HEK293 (cell line): ENCODE results near the gene HOXC5.

Experiments used
- ATF2 ChIP-seq: fragments of 450-650 bp; formaldehyde crosslinking; IDR thresholded peaks from 2 replicates; pipeline ENCODE4 v1.5.1; 2016; ENCODE audit warnings: missing biosample characterization, missing genetic modification characterization, low read depth
- GLIS2 ChIP-seq: fragments of 450-650 bp; formaldehyde crosslinking; IDR thresholded peaks from 2 replicates; pipeline ENCODE4 v1.5.1; 2016; ENCODE audit warnings: missing biosample characterization, missing genetic modification characterization
- HOXA7 ChIP-seq: sonication (generic); formaldehyde crosslinking; IDR thresholded peaks from 2 replicates; pipeline ENCODE4 v1.8.1; 2022; ENCODE audit warnings: missing genetic modification reagents, borderline replicate concordance
- OVOL3 ChIP-seq: fragments of 450-650 bp; formaldehyde crosslinking; IDR thresholded peaks from 2 replicates; pipeline ENCODE4 v1.5.1; 2016; ENCODE audit warnings: missing biosample characterization, missing genetic modification characterization
- SP7 ChIP-seq: fragments of 450-650 bp; formaldehyde crosslinking; IDR thresholded peaks from 2 replicates; pipeline ENCODE4 v1.5.1; 2016; ENCODE audit warnings: missing biosample characterization, missing genetic modification characterization
- ZBTB44 ChIP-seq: fragments of 450-650 bp; IDR thresholded peaks from 2 replicates; pipeline ENCODE4 v1.5.1; 2018; ENCODE audit warnings: missing biosample characterization, mild to moderate bottlenecking, missing genetic modification characterization
- ZEB2 ChIP-seq: fragments of 450-650 bp; formaldehyde crosslinking; IDR thresholded peaks from 2 replicates; pipeline ENCODE4 v1.5.1; 2016; ENCODE audit warnings: missing biosample characterization, missing genetic modification characterization
- ZNF140 ChIP-seq: fragments of 450-650 bp; formaldehyde crosslinking; IDR thresholded peaks from 2 replicates; pipeline ENCODE4 v1.5.1; 2016; ENCODE audit warnings: missing biosample characterization, missing genetic modification characterization
- ZNF146 ChIP-seq: fragments of 450-650 bp; formaldehyde crosslinking; IDR thresholded peaks from 2 replicates; pipeline ENCODE4 v1.5.1; 2016; ENCODE audit warnings: missing biosample characterization, missing genetic modification characterization
- ZNF148 ChIP-seq: fragments of 450-650 bp; formaldehyde crosslinking; IDR thresholded peaks from 2 replicates; pipeline ENCODE4 v1.5.0; 2017; ENCODE audit warnings: missing biosample characterization, missing genetic modification characterization, borderline replicate concordance
- ZNF302 ChIP-seq: fragments of 450-650 bp; formaldehyde crosslinking; IDR thresholded peaks from 2 replicates; pipeline ENCODE4 v1.5.1; 2016; ENCODE audit warnings: missing biosample characterization, missing genetic modification characterization, low read depth
- ZNF366 ChIP-seq: fragments of 450-650 bp; formaldehyde crosslinking; conservative IDR thresholded peaks from 2 replicates; pipeline ENCODE4 v1.5.1; 2016; ENCODE audit warnings: missing biosample characterization, missing genetic modification characterization
- ZNF391 ChIP-seq: fragments of 450-650 bp; formaldehyde crosslinking; IDR thresholded peaks from 2 replicates; pipeline ENCODE4 v1.5.1; 2016; ENCODE audit warnings: low read depth, missing biosample characterization, missing genetic modification characterization, borderline replicate concordance
- ZNF510 ChIP-seq: fragments of 450-650 bp; formaldehyde crosslinking; IDR thresholded peaks from 2 replicates; pipeline ENCODE4 v1.5.1; 2018; ENCODE audit warnings: mild to moderate bottlenecking, missing genetic modification characterization, missing biosample characterization; ENCODE audit not compliant: insufficient replicate concordance
- ZNF529 ChIP-seq: fragments of 450-650 bp; formaldehyde crosslinking; IDR thresholded peaks from 2 replicates; pipeline ENCODE4 v1.5.1; 2017; ENCODE audit warnings: missing genetic modification characterization, missing biosample characterization; ENCODE audit not compliant: insufficient replicate concordance
- ZNF707 ChIP-seq: fragments of 450-650 bp; formaldehyde crosslinking; IDR thresholded peaks from 2 replicates; pipeline ENCODE4 v1.5.1; 2016; ENCODE audit warnings: missing biosample characterization, missing genetic modification characterization
- TF ChIP-seq, protein P1 (sequence below): fragments of 450-650 bp; formaldehyde crosslinking; IDR thresholded peaks from 2 replicates; pipeline ENCODE4 v1.5.1; 2016; ENCODE audit warnings: missing biosample characterization, missing genetic modification characterization, borderline replicate concordance
- TF ChIP-seq, protein P2 (sequence below): fragments of 450-650 bp; formaldehyde crosslinking; IDR thresholded peaks from 2 replicates; pipeline ENCODE4 v1.5.1; 2017; ENCODE audit warnings: missing biosample characterization, missing genetic modification characterization
- TF ChIP-seq, protein P3 (sequence below): fragments of 450-650 bp; IDR thresholded peaks from 2 replicates; pipeline ENCODE4 v1.5.1; 2018; ENCODE audit warnings: missing biosample characterization, missing genetic modification characterization
- TF ChIP-seq, protein P4 (sequence below): fragments of 450-650 bp; formaldehyde crosslinking; IDR thresholded peaks from 2 replicates; pipeline ENCODE4 v1.5.1; 2016; ENCODE audit warnings: missing biosample characterization, missing genetic modification characterization

HOXC5 gene

DNA sequence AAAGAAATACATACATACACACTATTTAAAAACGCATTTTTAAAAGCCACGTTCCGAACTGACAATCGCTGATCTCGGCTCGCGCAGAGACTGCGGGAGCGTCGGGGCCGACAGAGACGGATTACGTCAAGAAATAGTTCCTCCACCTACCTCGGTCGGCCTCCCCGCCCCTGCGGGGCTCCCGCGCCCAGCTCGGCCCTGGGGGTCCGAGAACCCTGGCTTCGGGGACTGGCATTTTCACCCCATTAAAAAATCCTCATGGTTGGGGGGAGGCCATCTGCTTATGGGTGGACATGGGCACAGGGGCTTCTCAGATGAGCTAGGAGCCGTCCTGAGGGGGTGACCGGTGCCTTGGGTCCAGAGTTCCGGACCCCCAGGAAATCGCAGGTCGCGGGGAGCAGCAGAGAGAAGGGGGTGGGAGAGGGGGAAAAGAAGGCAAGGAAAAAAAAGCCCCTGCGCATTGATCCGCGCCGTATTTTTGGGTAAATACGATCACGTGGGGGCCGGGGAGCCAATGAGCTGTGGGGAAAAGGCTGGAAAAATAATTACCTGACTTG, 33.2 kb upstream of the HOXC5 start (continued):
- TF ChIP-seq ZNF529 (tag by site-specific recombination) (no peak), OVOL3 (no peak), ZNF302 (no peak), ZNF148 (tag by site-specific recombination) (no peak), ZNF391 (peak; percentile 64; the same call in 1 of the 2 replicates), GLIS2 (tag by site-specific recombination) (peak; percentile 99), ZBTB44 (no peak), ZNF366 (tag by site-specific recombination) (peak; percentile 72; the same call in 1 of the 2 replicates), ZEB2 (tag by site-specific recombination) (peak; percentile 71), SP7 (tag by site-specific recombination) (peak; percentile 61), HOXA7 (CRISPR knock-in tag) (no peak), ZNF510 (tag by site-specific recombination) (no peak), ZNF146 (tag by site-specific recombination) (peak; percentile 41), ZNF707 (tag by site-specific recombination) (no peak), ATF2 (tag by site-specific recombination) (peak; percentile 84), ZNF140 (no peak)
- TF ChIP-seq, protein P1, sequence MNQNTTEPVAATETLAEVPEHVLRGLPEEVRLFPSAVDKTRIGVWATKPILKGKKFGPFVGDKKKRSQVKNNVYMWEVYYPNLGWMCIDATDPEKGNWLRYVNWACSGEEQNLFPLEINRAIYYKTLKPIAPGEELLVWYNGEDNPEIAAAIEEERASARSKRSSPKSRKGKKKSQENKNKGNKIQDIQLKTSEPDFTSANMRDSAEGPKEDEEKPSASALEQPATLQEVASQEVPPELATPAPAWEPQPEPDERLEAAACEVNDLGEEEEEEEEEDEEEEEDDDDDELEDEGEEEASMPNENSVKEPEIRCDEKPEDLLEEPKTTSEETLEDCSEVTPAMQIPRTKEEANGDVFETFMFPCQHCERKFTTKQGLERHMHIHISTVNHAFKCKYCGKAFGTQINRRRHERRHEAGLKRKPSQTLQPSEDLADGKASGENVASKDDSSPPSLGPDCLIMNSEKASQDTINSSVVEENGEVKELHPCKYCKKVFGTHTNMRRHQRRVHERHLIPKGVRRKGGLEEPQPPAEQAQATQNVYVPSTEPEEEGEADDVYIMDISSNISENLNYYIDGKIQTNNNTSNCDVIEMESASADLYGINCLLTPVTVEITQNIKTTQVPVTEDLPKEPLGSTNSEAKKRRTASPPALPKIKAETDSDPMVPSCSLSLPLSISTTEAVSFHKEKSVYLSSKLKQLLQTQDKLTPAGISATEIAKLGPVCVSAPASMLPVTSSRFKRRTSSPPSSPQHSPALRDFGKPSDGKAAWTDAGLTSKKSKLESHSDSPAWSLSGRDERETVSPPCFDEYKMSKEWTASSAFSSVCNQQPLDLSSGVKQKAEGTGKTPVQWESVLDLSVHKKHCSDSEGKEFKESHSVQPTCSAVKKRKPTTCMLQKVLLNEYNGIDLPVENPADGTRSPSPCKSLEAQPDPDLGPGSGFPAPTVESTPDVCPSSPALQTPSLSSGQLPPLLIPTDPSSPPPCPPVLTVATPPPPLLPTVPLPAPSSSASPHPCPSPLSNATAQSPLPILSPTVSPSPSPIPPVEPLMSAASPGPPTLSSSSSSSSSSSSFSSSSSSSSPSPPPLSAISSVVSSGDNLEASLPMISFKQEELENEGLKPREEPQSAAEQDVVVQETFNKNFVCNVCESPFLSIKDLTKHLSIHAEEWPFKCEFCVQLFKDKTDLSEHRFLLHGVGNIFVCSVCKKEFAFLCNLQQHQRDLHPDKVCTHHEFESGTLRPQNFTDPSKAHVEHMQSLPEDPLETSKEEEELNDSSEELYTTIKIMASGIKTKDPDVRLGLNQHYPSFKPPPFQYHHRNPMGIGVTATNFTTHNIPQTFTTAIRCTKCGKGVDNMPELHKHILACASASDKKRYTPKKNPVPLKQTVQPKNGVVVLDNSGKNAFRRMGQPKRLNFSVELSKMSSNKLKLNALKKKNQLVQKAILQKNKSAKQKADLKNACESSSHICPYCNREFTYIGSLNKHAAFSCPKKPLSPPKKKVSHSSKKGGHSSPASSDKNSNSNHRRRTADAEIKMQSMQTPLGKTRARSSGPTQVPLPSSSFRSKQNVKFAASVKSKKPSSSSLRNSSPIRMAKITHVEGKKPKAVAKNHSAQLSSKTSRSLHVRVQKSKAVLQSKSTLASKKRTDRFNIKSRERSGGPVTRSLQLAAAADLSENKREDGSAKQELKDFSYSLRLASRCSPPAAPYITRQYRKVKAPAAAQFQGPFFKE: no peak
- TF ChIP-seq, protein P2, sequence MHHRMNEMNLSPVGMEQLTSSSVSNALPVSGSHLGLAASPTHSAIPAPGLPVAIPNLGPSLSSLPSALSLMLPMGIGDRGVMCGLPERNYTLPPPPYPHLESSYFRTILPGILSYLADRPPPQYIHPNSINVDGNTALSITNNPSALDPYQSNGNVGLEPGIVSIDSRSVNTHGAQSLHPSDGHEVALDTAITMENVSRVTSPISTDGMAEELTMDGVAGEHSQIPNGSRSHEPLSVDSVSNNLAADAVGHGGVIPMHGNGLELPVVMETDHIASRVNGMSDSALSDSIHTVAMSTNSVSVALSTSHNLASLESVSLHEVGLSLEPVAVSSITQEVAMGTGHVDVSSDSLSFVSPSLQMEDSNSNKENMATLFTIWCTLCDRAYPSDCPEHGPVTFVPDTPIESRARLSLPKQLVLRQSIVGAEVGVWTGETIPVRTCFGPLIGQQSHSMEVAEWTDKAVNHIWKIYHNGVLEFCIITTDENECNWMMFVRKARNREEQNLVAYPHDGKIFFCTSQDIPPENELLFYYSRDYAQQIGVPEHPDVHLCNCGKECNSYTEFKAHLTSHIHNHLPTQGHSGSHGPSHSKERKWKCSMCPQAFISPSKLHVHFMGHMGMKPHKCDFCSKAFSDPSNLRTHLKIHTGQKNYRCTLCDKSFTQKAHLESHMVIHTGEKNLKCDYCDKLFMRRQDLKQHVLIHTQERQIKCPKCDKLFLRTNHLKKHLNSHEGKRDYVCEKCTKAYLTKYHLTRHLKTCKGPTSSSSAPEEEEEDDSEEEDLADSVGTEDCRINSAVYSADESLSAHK (tag by site-specific recombination): no peak
- TF ChIP-seq, protein P3, sequence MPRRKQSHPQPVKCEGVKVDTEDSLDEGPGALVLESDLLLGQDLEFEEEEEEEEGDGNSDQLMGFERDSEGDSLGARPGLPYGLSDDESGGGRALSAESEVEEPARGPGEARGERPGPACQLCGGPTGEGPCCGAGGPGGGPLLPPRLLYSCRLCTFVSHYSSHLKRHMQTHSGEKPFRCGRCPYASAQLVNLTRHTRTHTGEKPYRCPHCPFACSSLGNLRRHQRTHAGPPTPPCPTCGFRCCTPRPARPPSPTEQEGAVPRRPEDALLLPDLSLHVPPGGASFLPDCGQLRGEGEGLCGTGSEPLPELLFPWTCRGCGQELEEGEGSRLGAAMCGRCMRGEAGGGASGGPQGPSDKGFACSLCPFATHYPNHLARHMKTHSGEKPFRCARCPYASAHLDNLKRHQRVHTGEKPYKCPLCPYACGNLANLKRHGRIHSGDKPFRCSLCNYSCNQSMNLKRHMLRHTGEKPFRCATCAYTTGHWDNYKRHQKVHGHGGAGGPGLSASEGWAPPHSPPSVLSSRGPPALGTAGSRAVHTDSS: 0 out of 2 replicates have a peak, but pooled peaks have one; percentile 22
- TF ChIP-seq, protein P4, sequence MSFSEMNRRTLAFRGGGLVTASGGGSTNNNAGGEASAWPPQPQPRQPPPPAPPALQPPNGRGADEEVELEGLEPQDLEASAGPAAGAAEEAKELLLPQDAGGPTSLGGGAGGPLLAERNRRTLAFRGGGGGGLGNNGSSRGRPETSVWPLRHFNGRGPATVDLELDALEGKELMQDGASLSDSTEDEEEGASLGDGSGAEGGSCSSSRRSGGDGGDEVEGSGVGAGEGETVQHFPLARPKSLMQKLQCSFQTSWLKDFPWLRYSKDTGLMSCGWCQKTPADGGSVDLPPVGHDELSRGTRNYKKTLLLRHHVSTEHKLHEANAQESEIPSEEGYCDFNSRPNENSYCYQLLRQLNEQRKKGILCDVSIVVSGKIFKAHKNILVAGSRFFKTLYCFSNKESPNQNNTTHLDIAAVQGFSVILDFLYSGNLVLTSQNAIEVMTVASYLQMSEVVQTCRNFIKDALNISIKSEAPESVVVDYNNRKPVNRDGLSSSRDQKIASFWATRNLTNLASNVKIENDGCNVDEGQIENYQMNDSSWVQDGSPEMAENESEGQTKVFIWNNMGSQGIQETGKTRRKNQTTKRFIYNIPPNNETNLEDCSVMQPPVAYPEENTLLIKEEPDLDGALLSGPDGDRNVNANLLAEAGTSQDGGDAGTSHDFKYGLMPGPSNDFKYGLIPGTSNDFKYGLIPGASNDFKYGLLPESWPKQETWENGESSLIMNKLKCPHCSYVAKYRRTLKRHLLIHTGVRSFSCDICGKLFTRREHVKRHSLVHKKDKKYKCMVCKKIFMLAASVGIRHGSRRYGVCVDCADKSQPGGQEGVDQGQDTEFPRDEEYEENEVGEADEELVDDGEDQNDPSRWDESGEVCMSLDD: peak; percentile 99
